Testis (tissue), 2 donors: ENCODE data around the gene RHNO1.

ENCODE experiments used
- POLR2A ChIP-seq: fragments of 450-650 bp; IDR thresholded peaks from one replicate; pipeline ENCODE4 v1.6.1; 2017; ENCODE audit warnings: antibody characterized with exemption, mild to moderate bottlenecking, moderate library complexity
- TF ChIP-seq, protein P1 (sequence below), 3 experiments: fragments of 450-650 bp in 2 of 3; fragments of 200-600 bp in 1 of 3; sonication (generic) in 1 of 3; IDR thresholded peaks; one replicate each; pipeline ENCODE4 v1.5.1; 2016 to 2019; ENCODE audit warnings: antibody characterized with exemption in 3 of 3, mild to moderate bottlenecking in 2 of 3, moderate library complexity in 1 of 3

DNA sequence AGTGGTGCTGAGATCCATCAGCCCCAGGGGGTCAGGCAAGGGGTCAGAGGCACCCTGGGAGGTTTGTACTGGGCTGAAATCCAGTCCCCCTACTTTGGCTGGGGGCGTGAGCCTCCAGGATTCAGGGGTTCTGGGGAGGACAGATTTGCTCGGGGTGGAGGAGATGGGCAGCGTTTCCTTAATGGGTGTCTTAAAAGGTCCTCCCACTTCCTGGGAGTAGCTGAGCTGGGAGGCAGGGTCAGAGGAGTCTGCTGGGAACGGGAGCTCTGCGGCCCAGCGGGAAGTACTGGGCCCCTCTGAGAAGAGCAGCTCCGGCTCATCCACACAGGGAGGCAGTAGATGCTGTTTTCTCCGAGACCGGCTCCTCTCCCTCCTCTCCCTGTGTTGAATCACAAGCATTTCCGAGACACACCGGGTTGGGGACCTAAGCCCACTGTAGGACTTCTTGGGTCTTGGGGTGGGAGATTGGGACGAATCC lies 18.0 kb upstream of the RHNO1 start:
- TF ChIP-seq, protein P1, sequence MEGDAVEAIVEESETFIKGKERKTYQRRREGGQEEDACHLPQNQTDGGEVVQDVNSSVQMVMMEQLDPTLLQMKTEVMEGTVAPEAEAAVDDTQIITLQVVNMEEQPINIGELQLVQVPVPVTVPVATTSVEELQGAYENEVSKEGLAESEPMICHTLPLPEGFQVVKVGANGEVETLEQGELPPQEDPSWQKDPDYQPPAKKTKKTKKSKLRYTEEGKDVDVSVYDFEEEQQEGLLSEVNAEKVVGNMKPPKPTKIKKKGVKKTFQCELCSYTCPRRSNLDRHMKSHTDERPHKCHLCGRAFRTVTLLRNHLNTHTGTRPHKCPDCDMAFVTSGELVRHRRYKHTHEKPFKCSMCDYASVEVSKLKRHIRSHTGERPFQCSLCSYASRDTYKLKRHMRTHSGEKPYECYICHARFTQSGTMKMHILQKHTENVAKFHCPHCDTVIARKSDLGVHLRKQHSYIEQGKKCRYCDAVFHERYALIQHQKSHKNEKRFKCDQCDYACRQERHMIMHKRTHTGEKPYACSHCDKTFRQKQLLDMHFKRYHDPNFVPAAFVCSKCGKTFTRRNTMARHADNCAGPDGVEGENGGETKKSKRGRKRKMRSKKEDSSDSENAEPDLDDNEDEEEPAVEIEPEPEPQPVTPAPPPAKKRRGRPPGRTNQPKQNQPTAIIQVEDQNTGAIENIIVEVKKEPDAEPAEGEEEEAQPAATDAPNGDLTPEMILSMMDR (IDR thresholded peaks at IDR 0.05) = no peak
- no peak for TF ChIP-seq POLR2A
